Activated CD8-positive, alpha-beta memory T cell treated with anti-CD3 and anti-CD28 coated beads, Interleukin-2, amount 10 ng/mL, durations not matched to agents 7 days and 5 days (primary cell): ENCODE measurements around the gene RNLS. TPM values are rescaled to one million over a fixed set of nuclear protein-coding genes. Genes with fewer than 3 reads are reported as not detected.
"Not testable (repeated sequence)": the region's sequence is repeated elsewhere in the genome, so short reads cannot be mapped to it uniquely, and the experiment has no call there.

Source experiments
- ATAC-seq: fragments of 150-1000 bp; cut with Tn5 transposase; one replicate; pipeline ENCODE4 v1.10.0; 2021; ENCODE audit warnings: moderate library complexity
- CTCF ChIA-PET: fragments of 350-600 bp; sonication (Branson Sonifier 250); formaldehyde crosslinking; loops from one replicate; lab custom pipeline; 2021; ENCODE audit warnings: antibody characterized with exemption; lab: Charles Lee
- DNase-seq: peaks from one replicate; pipeline ENCODE4 v3.0.0-alpha.2; 2020
- H3K27ac Mint-ChIP-seq: one replicate; pipeline ENCODE4 v1.8.0; 2021; ENCODE audit warnings: mild to moderate bottlenecking, mixed read lengths
- H3K27me3 Mint-ChIP-seq: one replicate; pipeline ENCODE4 v1.8.0; 2021; ENCODE audit warnings: mixed read lengths
- H3K36me3 Mint-ChIP-seq: one replicate; pipeline ENCODE4 v1.8.0; 2021; ENCODE audit warnings: mild to moderate bottlenecking, mixed read lengths
- H3K4me1 Mint-ChIP-seq: one replicate; pipeline ENCODE4 v1.8.0; 2021; ENCODE audit warnings: mixed read lengths
- H3K4me3 Mint-ChIP-seq: one replicate; pipeline ENCODE4 v1.8.0; 2021; ENCODE audit warnings: mild to moderate bottlenecking, moderate library complexity, mixed read lengths
- H3K9me3 Mint-ChIP-seq: one replicate; pipeline ENCODE4 v1.8.0; 2022; ENCODE audit warnings: low read depth, mixed read lengths
- total RNA-seq, 2 experiments: library from RNA; stranded (reverse); gene quantifications; one replicate each; pipeline ENCODE4 v1.2.3, GENCODE V29; 2021

Gene RNLS
- total RNA-seq, 2 experiments from 2014 or later = 2.9 to 3.7 TPM

- Mint-ChIP-seq H3K9me3 (no peaks in the 10 kb centered on the region), H3K27ac (no peak overlapping the region), H3K27me3 (no peaks in the 10 kb centered on the region), H3K4me3 (no peak overlapping the region), H3K36me3 (peaks cover 5% of the 10 kb centered on the region), H3K4me1 (peaks cover 3% of the 10 kb centered on the region)
- DNase-seq (no peak), ATAC-seq (no peak)
- CTCF ChIA-PET = no interaction called here
These were observed 210.9 kb downstream of the RNLS start for GRCh38 chr10:88372051-88372715.

- CTCF ChIA-PET = interaction anchor here (1.2 kb wide), 1 partner anchor 13 kb away, joined by 4 read pairs; no protein-coding TSS in a partner anchor
- H3K4me1 Mint-ChIP-seq = peaks cover 3% of the 10 kb centered on the region
- no peak overlapping the region for H3K27ac Mint-ChIP-seq
- H3K4me3 Mint-ChIP-seq = no peak overlapping the region
- no peaks in the 10 kb centered on the region for H3K27me3 Mint-ChIP-seq
- no peaks in the 10 kb centered on the region for H3K9me3 Mint-ChIP-seq
- ATAC-seq = no peak
- DNase-seq = no peak
- H3K36me3 Mint-ChIP-seq = peaks cover 5% of the 10 kb centered on the region
These were observed 212.4 kb downstream of the RNLS start for GRCh38 chr10:88370713-88371112.

GRCh38 chr10:88366772-88367171 lies 216.3 kb downstream of the RNLS start:
- ATAC-seq (no peak), DNase-seq (no peak)
- Mint-ChIP-seq H3K27ac (no peak overlapping the region), H3K27me3 (no peaks in the 10 kb centered on the region), H3K4me1 (no peaks in the 10 kb centered on the region), H3K4me3 (no peak overlapping the region), H3K9me3 (no peaks in the 10 kb centered on the region), H3K36me3 (peaks cover 3% of the 10 kb centered on the region)
- CTCF ChIA-PET = no interaction called here

GRCh38 chr10:88361995-88362807 lies 220.9 kb downstream of the RNLS start:
- Mint-ChIP-seq H3K36me3 (peaks cover 6% of the 10 kb centered on the region), H3K9me3 (no peaks in the 10 kb centered on the region), H3K4me3 (no peak overlapping the region), H3K27me3 (no peaks in the 10 kb centered on the region), H3K4me1 (no peaks in the 10 kb centered on the region), H3K27ac (no peak overlapping the region)
- ATAC-seq (no peak), DNase-seq (no peak)
- CTCF ChIA-PET = no interaction called here

- ATAC-seq (no peak), DNase-seq (no peak)
- Mint-ChIP-seq H3K9me3 (no peaks in the 10 kb centered on the region), H3K4me1 (no peaks in the 10 kb centered on the region), H3K27ac (no peak overlapping the region), H3K36me3 (peaks cover 6% of the 10 kb centered on the region), H3K4me3 (no peak overlapping the region), H3K27me3 (no peaks in the 10 kb centered on the region)
- CTCF ChIA-PET = no interaction called here
These were observed 221.6 kb downstream of the RNLS start for GRCh38 chr10:88361494-88361893.

GRCh38 chr10:88355750-88356149 lies 227.4 kb downstream of the RNLS start:
- peaks cover 25% of the 10 kb centered on the region for H3K36me3 Mint-ChIP-seq
- H3K4me1 Mint-ChIP-seq, DNase-seq, H3K27me3 Mint-ChIP-seq, CTCF ChIA-PET, ATAC-seq, H3K9me3 Mint-ChIP-seq, H3K4me3 Mint-ChIP-seq, H3K27ac Mint-ChIP-seq: not testable (repeated sequence)

- DNase-seq = no peak
- Mint-ChIP-seq H3K27me3 (no peaks in the 10 kb centered on the region), H3K9me3 (peaks cover 2% of the 10 kb centered on the region), H3K4me1 (no peaks in the 10 kb centered on the region), H3K27ac (no peak overlapping the region), H3K4me3 (no peak overlapping the region), H3K36me3 (peaks cover 9% of the 10 kb centered on the region)
- ATAC-seq = no peak
- CTCF ChIA-PET = interaction anchor here (0.7 kb wide), 1 partner anchor 36 kb away, joined by 3 read pairs; no protein-coding TSS in a partner anchor
These were observed 235.4 kb downstream of the RNLS start for GRCh38 chr10:88347597-88348304.

GRCh38 chr10:88347022-88347421 lies 236.1 kb downstream of the RNLS start:
- H3K27me3 Mint-ChIP-seq = no peaks in the 10 kb centered on the region
- H3K36me3 Mint-ChIP-seq = peaks cover 11% of the 10 kb centered on the region
- H3K4me1 Mint-ChIP-seq = no peaks in the 10 kb centered on the region
- CTCF ChIA-PET = interaction anchor here (0.7 kb wide), 1 partner anchor 37 kb away, joined by 3 read pairs; no protein-coding TSS in a partner anchor
- ATAC-seq (no peak), DNase-seq (no peak)
- peaks cover 2% of the 10 kb centered on the region for H3K9me3 Mint-ChIP-seq
- H3K27ac Mint-ChIP-seq = no peak overlapping the region
- H3K4me3 Mint-ChIP-seq = no peak overlapping the region

GRCh38 chr10:88346144-88346977 lies 236.8 kb downstream of the RNLS start:
- H3K27ac Mint-ChIP-seq = no peak overlapping the region
- no peak for ATAC-seq
- CTCF ChIA-PET = no interaction called here

GRCh38 chr10:88343761-88344484 lies 239.2 kb downstream of the RNLS start:
- no peak overlapping the region for H3K27ac Mint-ChIP-seq
- no peaks in the 10 kb centered on the region for H3K27me3 Mint-ChIP-seq
- ATAC-seq (no peak), DNase-seq (no peak)
- no peak overlapping the region for H3K4me3 Mint-ChIP-seq
- H3K36me3 Mint-ChIP-seq = peaks cover 2% of the 10 kb centered on the region
- no peaks in the 10 kb centered on the region for H3K4me1 Mint-ChIP-seq
- CTCF ChIA-PET = interaction anchor here (0.9 to 1.6 kb wide), 2 partner anchors 72 to 486 kb away, joined by 3 read pairs; no protein-coding TSS in a partner anchor
- H3K9me3 Mint-ChIP-seq = no peaks in the 10 kb centered on the region

More at GRCh38 chr10:88346144-88346977, 236.8 kb downstream of the RNLS start:
- no peak for DNase-seq
- no peaks in the 10 kb centered on the region for H3K4me1 Mint-ChIP-seq
- peaks cover 7% of the 10 kb centered on the region for H3K36me3 Mint-ChIP-seq
- H3K27me3 Mint-ChIP-seq = no peaks in the 10 kb centered on the region
- peaks cover 2% of the 10 kb centered on the region for H3K9me3 Mint-ChIP-seq
- no peak overlapping the region for H3K4me3 Mint-ChIP-seq

- no peak overlapping the region for H3K27ac Mint-ChIP-seq
- H3K27me3 Mint-ChIP-seq = no peaks in the 10 kb centered on the region
- no peak overlapping the region for H3K4me3 Mint-ChIP-seq
- DNase-seq = no peak
- H3K9me3 Mint-ChIP-seq = no peaks in the 10 kb centered on the region
- CTCF ChIA-PET = interaction anchor here (1.6 kb wide), 1 partner anchor 71 kb away, joined by 3 read pairs; no protein-coding TSS in a partner anchor
- no peak for ATAC-seq
- peaks cover 3% of the 10 kb centered on the region for H3K36me3 Mint-ChIP-seq
- no peaks in the 10 kb centered on the region for H3K4me1 Mint-ChIP-seq
These were observed 240.3 kb downstream of the RNLS start for GRCh38 chr10:88342733-88343310.

GRCh38 chr10:88337134-88337533 lies 246.0 kb downstream of the RNLS start:
- H3K4me3 Mint-ChIP-seq = no peak overlapping the region
- ATAC-seq = no peak
- no peak overlapping the region for H3K27ac Mint-ChIP-seq
- H3K9me3 Mint-ChIP-seq = no peaks in the 10 kb centered on the region
- no peaks in the 10 kb centered on the region for H3K27me3 Mint-ChIP-seq
- H3K36me3 Mint-ChIP-seq = peaks cover 3% of the 10 kb centered on the region
- no peak for DNase-seq
- CTCF ChIA-PET = no interaction called here
- peaks cover 8% of the 10 kb centered on the region for H3K4me1 Mint-ChIP-seq
